Activated T-cell treated with anti-CD3 and anti-CD28 coated beads, Interleukin-2, amount 50 U/mL, for 4 hours (primary cell): ENCODE results near the gene RRAGC. TPM values are rescaled to one million over a fixed set of nuclear protein-coding genes. Genes with fewer than 3 reads are reported as not detected.

ENCODE experiments used
- ATAC-seq, 2 donors: fragments of 200-7000 bp; cut with Tn5 transposase; one replicate each; pipeline ENCODE4 v1.10.0; 2021
- DNase-seq: peaks from one replicate; pipeline ENCODE4 v3.0.0-alpha.2; 2020
- H3K27me3 Mint-ChIP-seq: one replicate; pipeline ENCODE4 v1.8.0; 2021; ENCODE audit warnings: low read depth, mixed read lengths
- H3K36me3 Mint-ChIP-seq: one replicate; pipeline ENCODE4 v1.8.0; 2022; ENCODE audit warnings: mixed read lengths; ENCODE audit not compliant: insufficient read depth
- H3K4me1 Mint-ChIP-seq: one replicate; pipeline ENCODE4 v1.8.0; 2021; ENCODE audit warnings: low read depth, mixed read lengths
- H3K4me3 Mint-ChIP-seq: one replicate; pipeline ENCODE4 v1.8.0; 2021; ENCODE audit warnings: mild to moderate bottlenecking, moderate library complexity, mixed read lengths
- H3K9me3 Mint-ChIP-seq: one replicate; pipeline ENCODE4 v1.8.0; 2021; ENCODE audit warnings: mixed read lengths
- total RNA-seq, 3 donors: library from RNA; stranded (reverse); gene quantifications; one replicate each; pipeline ENCODE4 v1.2.1, GENCODE V29; 2021

Gene RRAGC, protein sequence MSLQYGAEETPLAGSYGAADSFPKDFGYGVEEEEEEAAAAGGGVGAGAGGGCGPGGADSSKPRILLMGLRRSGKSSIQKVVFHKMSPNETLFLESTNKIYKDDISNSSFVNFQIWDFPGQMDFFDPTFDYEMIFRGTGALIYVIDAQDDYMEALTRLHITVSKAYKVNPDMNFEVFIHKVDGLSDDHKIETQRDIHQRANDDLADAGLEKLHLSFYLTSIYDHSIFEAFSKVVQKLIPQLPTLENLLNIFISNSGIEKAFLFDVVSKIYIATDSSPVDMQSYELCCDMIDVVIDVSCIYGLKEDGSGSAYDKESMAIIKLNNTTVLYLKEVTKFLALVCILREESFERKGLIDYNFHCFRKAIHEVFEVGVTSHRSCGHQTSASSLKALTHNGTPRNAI
- total RNA-seq = 10 to 100 TPM; 12.4 to 20.2 (median 16.5) TPM

DNA sequence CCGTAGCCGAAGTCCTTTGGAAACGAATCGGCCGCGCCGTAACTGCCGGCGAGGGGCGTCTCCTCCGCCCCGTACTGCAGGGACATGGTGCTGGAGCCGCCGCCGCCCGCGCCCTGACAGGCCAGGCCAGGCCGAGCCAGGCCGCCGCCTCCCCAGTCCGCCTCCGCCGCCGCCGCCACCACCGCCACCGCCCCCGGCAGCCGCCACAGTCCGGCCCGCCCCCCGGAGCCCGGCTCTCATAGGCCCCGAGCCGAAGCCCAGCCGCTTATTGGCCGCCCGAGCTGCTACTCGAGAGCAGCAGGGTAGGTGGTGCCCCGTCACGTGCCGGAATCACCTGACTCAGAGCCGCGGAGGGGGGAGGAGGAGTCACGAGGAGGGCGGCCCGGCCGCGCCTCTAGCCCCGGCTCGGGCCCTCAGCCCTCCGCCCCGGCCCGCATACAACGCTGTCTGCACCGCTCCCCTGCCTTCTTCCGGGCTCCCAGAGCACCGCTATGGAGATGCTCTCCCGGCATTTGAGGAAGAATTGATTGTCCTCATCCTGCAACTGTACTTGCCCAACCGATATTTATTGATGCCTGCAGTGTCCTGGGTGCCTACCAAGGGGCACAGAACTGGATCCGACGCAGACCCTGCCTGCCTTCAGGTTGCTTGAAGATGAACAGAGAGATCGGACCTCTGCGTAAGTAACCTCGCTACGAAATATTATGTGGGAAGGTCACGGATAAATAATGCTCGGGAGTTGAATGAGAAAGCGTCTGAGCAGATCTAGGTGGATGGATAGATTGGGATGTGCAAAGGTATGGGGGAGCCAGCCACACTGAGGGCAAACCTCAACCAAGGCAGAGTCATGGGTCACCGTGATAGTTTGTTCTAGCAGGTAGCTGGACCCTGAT lies at the start of gene RRAGC:
TSS of gene RRAGC (minus strand) at position 212 of the 893 bp plus-strand sequence. CDS start at position 86, 126 bp downstream.
- Mint-ChIP-seq H3K27me3 (no peaks in the 10 kb centered on the region), H3K4me1 (peaks cover 56% of the 10 kb centered on the region), H3K36me3 (peaks cover 21% of the 10 kb centered on the region), H3K9me3 (no peaks in the 10 kb centered on the region), H3K4me3 (peak within 1 kb of the TSS; percentile 92)
- DNase-seq (peak; percentile 96), ATAC-seq (peak; percentile 96 to 98)

DNA sequence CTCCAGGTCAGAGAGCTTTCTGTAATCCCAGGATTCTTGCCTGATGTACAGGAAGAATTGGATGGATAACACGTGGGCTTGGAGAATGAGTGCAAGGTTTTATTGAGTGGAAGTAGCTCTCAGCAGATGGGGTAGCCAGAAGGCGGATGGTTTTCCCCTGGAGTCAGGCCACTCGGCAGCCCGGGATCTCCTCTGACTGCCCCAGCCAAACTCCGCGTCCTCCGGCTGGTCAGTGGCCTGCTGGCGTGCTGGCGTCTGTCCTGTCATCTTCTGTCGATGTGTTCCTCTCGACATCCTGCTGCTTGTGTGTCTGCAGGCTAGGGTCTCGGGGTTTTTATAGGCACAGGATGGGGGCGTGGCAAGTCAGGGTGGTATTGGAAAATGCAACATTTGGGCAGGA lies 49.2 kb upstream of the RRAGC start:
- ATAC-seq = no peak
- no peaks in the 10 kb centered on the region for H3K4me1 Mint-ChIP-seq

DNA sequence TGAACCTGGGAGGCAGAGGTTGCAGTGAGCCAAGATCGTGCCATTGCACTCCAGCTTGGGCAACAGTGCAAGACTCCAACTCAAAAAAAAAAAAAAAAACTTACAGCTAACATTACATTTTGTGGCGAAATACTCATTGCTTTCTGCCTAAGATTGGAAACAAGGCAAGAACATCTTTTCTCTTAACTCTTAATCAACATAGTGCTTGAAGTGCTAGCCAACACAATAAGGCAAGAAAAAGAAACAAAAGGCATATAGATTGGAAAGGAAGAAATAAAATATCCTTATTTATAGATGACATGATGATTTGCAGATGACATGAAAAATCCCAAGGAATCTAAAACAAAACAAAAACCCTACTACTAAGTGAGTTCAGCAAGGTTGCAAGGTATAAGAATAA lies 46.4 kb upstream of the RRAGC start:
- no peak for ATAC-seq
- no peaks in the 10 kb centered on the region for H3K36me3 Mint-ChIP-seq

More for the DNA sequence above, 49.2 kb upstream of the RRAGC start:
- peaks cover 6% of the 10 kb centered on the region for H3K9me3 Mint-ChIP-seq
- H3K4me3 Mint-ChIP-seq = no peak overlapping the region
- H3K27me3 Mint-ChIP-seq = no peaks in the 10 kb centered on the region
- no peak for DNase-seq
- no peaks in the 10 kb centered on the region for H3K36me3 Mint-ChIP-seq

DNA sequence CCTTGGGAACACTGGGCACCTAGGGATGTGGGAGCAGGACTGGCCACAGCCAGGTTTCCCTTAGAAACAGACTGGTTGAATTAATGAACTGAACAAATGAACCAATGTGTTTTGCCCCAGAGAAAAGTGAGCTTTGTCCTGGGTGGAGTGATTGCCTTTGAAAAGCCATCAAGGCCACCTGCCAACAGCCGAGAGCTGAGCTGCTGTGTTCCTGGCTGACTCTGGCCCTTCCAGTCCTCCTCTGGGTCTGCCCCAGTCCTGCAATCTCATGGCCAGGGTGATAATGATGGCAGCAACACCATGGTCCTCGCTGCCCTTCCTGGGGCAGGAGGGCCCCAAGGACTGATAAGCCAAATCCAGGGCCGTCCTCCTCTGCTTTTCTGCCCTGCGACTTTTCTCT lies 40.0 kb upstream of the RRAGC start:
- ATAC-seq (no peak), DNase-seq (no peak)
- Mint-ChIP-seq H3K9me3 (no peaks in the 10 kb centered on the region), H3K36me3 (no peaks in the 10 kb centered on the region), H3K4me1 (no peaks in the 10 kb centered on the region), H3K27me3 (no peaks in the 10 kb centered on the region), H3K4me3 (no peak overlapping the region)

More for the DNA sequence above, 46.4 kb upstream of the RRAGC start:
- Mint-ChIP-seq H3K27me3 (no peaks in the 10 kb centered on the region), H3K4me1 (no peaks in the 10 kb centered on the region), H3K4me3 (no peak overlapping the region), H3K9me3 (peaks cover 6% of the 10 kb centered on the region)
- DNase-seq = no peak

DNA sequence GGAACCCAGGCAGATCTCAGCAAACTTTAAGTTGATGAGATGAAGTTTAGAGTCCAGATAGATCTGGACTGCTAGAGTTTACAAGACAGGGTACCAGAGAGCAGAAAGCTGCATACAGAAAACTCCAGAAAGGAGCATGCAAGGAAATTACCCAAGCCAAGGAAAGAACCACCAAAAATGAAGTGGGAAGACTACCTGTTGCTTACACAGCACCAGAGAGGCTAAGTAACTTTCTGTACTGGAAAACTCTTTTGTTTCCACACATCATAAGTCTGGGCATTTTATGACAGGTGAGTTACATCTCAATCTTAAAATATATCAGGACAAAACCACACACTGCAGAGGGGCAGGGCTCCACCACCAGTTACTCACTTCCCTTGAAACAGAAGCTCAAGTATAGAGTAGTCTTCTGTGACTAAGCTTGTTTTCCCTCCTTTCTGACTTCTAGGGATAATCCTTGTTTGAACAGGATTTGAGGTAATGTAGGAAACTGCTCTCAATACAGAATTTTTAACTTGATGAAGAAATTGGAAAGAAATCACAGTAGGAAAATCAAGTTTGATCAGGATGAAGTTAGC lies 39.2 kb upstream of the RRAGC start:
- H3K4me3 Mint-ChIP-seq = no peak overlapping the region
- DNase-seq (no peak), ATAC-seq (no peak)
- no peaks in the 10 kb centered on the region for H3K9me3 Mint-ChIP-seq
- no peaks in the 10 kb centered on the region for H3K36me3 Mint-ChIP-seq
- no peaks in the 10 kb centered on the region for H3K27me3 Mint-ChIP-seq
- H3K4me1 Mint-ChIP-seq = no peaks in the 10 kb centered on the region

DNA sequence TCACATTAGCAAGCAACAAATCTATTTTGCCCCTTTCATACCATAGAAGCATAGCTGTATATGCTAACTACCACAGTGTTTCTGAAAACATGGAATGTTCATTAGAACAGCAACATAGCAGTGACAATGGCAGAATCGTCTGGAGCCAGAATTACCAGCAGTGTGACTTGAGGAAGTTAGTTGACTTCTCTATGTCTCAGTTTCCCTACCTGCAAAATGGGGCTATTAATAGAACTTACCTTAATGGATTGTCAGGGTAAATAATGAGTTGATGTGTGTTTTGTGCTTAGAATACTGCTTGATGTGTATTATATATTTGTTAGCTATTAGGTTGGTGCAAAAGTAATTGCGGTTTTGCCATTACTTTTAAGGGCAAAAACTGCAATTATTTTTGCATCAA lies 36.6 kb upstream of the RRAGC start:
- no peak for ATAC-seq
- no peaks in the 10 kb centered on the region for H3K9me3 Mint-ChIP-seq
- no peak for DNase-seq
- no peak overlapping the region for H3K4me3 Mint-ChIP-seq
- H3K27me3 Mint-ChIP-seq = no peaks in the 10 kb centered on the region
- no peaks in the 10 kb centered on the region for H3K36me3 Mint-ChIP-seq
- H3K4me1 Mint-ChIP-seq = no peaks in the 10 kb centered on the region

DNA sequence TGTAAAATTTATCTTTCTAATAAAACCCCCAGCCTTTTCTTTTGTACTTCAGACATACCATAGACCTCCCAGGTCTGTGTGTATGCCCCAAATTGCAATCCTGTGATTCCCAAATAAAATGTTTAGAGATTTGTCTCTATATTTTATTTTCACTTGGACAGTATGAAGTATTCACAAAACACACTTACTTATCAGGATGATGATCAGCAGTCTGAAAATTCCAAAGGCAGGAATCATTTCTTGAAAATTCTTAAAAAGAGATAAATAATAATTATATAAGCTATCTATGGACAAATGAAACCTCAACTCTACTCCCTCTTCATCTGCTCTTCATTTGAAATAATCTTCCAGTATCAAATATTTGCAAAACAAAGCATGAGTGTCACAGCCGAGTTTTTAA lies 33.4 kb upstream of the RRAGC start:
- Mint-ChIP-seq H3K4me3 (no peak overlapping the region), H3K4me1 (no peaks in the 10 kb centered on the region), H3K36me3 (no peaks in the 10 kb centered on the region), H3K9me3 (no peaks in the 10 kb centered on the region), H3K27me3 (no peaks in the 10 kb centered on the region)
- no peak for DNase-seq
- no peak for ATAC-seq

DNA sequence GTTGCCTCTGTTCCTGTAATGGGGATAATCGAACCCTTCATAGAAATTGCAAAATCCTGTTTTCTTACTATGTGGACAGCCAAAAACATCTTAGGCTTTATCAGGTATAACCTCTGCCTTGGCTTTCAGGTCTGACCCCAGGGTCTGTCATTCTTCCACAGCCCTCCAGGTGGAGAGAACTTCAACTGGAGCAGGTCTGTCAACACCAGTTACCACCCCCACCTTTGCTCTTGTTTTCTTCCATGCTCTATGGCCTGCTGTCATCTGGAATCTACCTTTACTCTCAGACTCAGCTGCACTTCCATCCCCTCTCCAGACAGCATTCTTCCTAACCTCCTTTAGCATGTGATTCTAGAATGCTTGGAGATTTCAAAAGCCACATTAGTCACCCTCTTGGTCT lies 32.2 kb upstream of the RRAGC start:
- Mint-ChIP-seq H3K4me1 (no peaks in the 10 kb centered on the region), H3K9me3 (no peaks in the 10 kb centered on the region), H3K4me3 (no peak overlapping the region), H3K27me3 (no peaks in the 10 kb centered on the region), H3K36me3 (no peaks in the 10 kb centered on the region)
- ATAC-seq (no peak), DNase-seq (no peak)

DNA sequence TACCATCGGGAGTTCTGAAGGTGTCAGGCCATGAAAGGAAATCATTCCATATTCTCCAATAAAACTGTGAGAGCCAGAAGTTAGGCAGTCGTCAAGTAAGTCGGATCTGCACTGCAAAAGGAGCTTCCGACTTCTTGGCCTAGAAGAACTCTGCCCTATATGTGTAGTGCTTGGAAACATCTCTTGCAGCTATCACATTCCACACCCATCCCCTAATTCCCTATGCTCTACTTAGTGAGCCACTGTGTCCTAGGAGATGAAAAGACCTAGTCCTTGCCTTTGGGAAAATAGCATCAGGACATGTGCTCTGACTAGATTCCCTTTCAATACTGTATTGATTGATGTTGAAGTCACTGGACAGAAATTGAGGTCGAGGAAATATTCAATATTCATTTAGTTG lies 30.0 kb upstream of the RRAGC start:
- no peak for ATAC-seq
- no peaks in the 10 kb centered on the region for H3K9me3 Mint-ChIP-seq
- no peak overlapping the region for H3K4me3 Mint-ChIP-seq

DNA sequence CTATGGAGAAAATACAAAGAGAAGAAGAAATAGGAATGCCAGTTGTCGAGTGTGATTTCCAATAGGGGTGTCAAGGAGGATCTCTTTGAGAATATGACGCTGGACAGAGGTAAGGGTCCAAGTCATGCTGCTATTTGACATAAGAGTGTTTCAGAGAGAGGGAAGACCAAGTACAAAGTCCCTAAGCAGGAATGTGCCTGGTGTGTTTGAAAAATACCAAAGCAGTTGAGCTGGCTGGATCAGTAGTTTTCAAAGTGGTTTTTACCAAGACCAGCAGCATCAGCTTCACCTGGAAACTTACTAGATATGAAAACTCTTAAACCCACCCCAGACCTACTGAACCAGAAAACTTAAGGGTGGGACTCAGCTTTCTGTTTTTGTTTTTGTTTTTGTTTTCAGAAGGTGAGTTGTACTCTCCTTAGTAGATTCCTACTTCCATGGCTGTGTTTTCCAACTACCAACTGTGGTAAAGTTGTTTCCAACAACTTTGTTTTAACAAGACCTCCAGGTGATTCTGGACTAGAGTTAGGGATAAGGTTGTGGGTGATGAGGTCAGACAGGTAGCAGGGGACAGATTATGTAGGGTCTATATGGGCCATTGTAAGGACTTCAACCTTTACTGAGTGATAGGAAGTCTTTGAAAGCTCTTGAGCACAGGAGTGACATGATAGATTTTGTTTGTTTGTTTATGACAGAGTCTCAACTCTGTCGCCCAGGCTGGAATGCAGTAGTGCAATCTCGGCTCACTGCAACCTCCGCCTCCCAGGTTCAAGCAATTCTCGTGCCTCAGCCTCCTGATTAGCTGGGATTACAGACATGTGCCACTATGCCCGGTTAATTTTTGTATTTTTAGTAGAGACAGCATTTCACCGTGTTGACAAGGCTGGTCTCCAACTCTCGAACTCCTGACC lies 29.1 kb upstream of the RRAGC start:
- H3K36me3 Mint-ChIP-seq = no peaks in the 10 kb centered on the region
- DNase-seq (no peak), ATAC-seq (no peak)
- H3K4me3 Mint-ChIP-seq = no peak overlapping the region
- no peaks in the 10 kb centered on the region for H3K4me1 Mint-ChIP-seq
- no peaks in the 10 kb centered on the region for H3K27me3 Mint-ChIP-seq
- H3K9me3 Mint-ChIP-seq = no peaks in the 10 kb centered on the region

More for the DNA sequence above, 30.0 kb upstream of the RRAGC start:
- Mint-ChIP-seq H3K4me1 (no peaks in the 10 kb centered on the region), H3K36me3 (no peaks in the 10 kb centered on the region), H3K27me3 (no peaks in the 10 kb centered on the region)
- no peak for DNase-seq

DNA sequence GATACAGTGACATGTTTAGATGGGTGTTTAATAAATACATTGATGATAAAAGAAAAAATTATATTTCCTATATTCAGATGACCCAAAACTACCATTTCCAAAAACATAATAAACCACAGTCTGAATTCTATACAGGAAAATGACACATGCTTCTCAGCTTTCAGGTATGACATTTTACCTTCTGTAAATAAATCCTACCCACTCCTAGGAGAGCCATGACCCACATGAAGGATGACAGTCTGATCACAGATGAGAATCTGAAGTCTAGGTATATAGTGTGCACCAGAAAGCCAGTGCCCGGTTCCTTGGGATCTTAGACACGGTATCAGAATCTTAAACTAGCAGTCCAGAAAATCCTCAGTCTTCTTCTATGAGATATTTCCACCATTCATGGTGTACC lies 25.5 kb upstream of the RRAGC start:
- Mint-ChIP-seq H3K36me3 (no peaks in the 10 kb centered on the region), H3K9me3 (no peaks in the 10 kb centered on the region), H3K4me1 (no peaks in the 10 kb centered on the region), H3K27me3 (no peaks in the 10 kb centered on the region), H3K4me3 (no peak overlapping the region)
- ATAC-seq = no peak
- DNase-seq = no peak

DNA sequence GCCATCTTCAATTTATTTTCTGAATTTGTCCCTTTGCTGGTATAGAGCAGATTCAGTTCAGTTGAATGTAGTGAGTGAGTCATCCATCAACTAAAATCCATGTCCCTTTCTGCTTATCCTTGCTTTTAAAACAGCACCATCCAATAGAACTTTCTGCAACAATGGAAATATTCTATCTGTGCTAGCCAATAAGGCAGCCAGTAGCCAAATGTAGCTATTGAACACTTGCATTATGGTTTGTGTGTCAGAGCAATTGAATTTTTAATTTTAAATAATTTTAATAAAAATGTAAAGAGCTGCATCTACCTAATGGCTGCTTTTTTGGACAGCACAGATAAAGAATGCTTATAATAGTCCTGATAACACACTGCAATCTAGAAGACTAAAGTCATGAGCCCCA lies 21.9 kb upstream of the RRAGC start, which contains the start of gene GJA9:
TSS of gene GJA9 (minus strand) at position 101 of the 400 bp plus-strand sequence. CDS start 5,489 bp downstream, outside the sequence.
- Mint-ChIP-seq H3K4me3 (no peak within 1 kb of the TSS), H3K4me1 (no peaks in the 10 kb centered on the region), H3K27me3 (no peaks in the 10 kb centered on the region), H3K36me3 (no peaks in the 10 kb centered on the region), H3K9me3 (no peaks in the 10 kb centered on the region)
- ATAC-seq = no peak
- no peak for DNase-seq

DNA sequence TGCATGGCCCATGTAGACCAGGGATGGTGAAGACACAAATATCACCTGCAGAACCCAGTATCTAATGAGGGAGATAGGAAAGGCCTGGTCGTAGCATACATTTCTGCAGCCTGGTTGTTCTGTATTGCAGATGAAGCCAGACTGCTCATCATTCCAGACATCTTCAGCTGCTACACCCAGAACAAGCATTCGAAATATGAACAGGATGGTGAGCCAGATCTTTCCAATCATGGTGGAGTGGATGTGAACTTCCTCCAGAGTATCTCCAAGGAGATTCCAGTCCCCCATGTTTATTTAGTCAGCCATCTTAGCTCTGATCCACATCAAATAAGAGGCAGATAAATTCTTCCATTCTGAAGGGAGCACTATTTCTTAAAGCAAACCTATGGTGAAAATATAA lies 16.2 kb upstream of the RRAGC start:
- DNase-seq (no peak), ATAC-seq (no peak)
- Mint-ChIP-seq H3K27me3 (no peaks in the 10 kb centered on the region), H3K4me3 (no peak overlapping the region), H3K36me3 (no peaks in the 10 kb centered on the region), H3K4me1 (peaks cover 24% of the 10 kb centered on the region), H3K9me3 (no peaks in the 10 kb centered on the region)
